Skin epidermis (tissue), 12 donors: Measurements from ENCODE around the gene ZNF70.

Experiments used
- H3K27ac ChIP-seq, 21 experiments: fragments of 200-600 bp; sonication (generic) in 11 of 21; one replicate each; pipeline ENCODE4 v1.5.0; 2020; ENCODE audit warnings: mild to moderate bottlenecking in 3 of 21, inconsistent platforms in 2 of 21, moderate library complexity in 2 of 21
- H3K4me3 ChIP-seq, 7 experiments: fragments of 200-600 bp; sonication (generic) in 2 of 7; one replicate each; pipeline ENCODE4 v1.5.0; 2020; ENCODE audit warnings: inconsistent platforms in 2 of 7, mild to moderate bottlenecking in 2 of 7, moderate library complexity in 1 of 7

ZNF70 gene

GRCh38 chr22:23698673-23699235 is 52.2 kb downstream of the ZNF70 start:
- no peak overlapping the region for H3K4me3 ChIP-seq
- H3K27ac ChIP-seq = no peak overlapping the region

- Histone ChIP-seq H3K27ac (no peak overlapping the region), H3K4me3 (no peak overlapping the region)
These were observed 52.8 kb downstream of the ZNF70 start for GRCh38 chr22:23698094-23698493.

GRCh38 chr22:23697031-23697970 is 53.6 kb downstream of the ZNF70 start:
- Histone ChIP-seq H3K4me3 (peak overlapping the region in 1 of 7 experiments; percentile 24), H3K27ac (peak overlapping the region in 17 of 21 experiments; percentile 29 to 93 (median 73))

GRCh38 chr22:23696326-23696851 is 54.5 kb downstream of the ZNF70 start:
- Histone ChIP-seq H3K27ac (peak overlapping the region in 18 of 21 experiments; percentile 19 to 93 (median 74)), H3K4me3 (peak overlapping the region in 1 of 7 experiments; percentile 24)

GRCh38 chr22:23695571-23696325 is 55.2 kb downstream of the ZNF70 start:
- Histone ChIP-seq H3K4me3 (peak overlapping the region in 1 of 7 experiments; percentile 24), H3K27ac (peak overlapping the region in 16 of 21 experiments; percentile 32 to 93 (median 73))

- peak overlapping the region in 13 of 21 experiments; percentile 23 to 93 (median 76) for H3K27ac ChIP-seq
These were observed 55.8 kb downstream of the ZNF70 start for GRCh38 chr22:23695141-23695540.

GRCh38 chr22:23693979-23694680 is 56.8 kb downstream of the ZNF70 start:
- Histone ChIP-seq H3K27ac (peak overlapping the region in 4 of 21 experiments; percentile 76 to 93 (median 89)), H3K4me3 (no peak overlapping the region)

More at GRCh38 chr22:23695141-23695540, 55.8 kb downstream of the ZNF70 start:
- H3K4me3 ChIP-seq = no peak overlapping the region

- no peak overlapping the region for H3K27ac ChIP-seq
- H3K4me3 ChIP-seq = no peak overlapping the region
These were observed 58.2 kb downstream of the ZNF70 start for GRCh38 chr22:23692598-23693291.

- Histone ChIP-seq H3K4me3 (no peak overlapping the region), H3K27ac (no peak overlapping the region)
These were observed 59.0 kb downstream of the ZNF70 start for GRCh38 chr22:23691748-23692423.

GRCh38 chr22:23690713-23691112 is 60.2 kb downstream of the ZNF70 start, which contains the start of gene RGL4:
TSS of gene RGL4 (plus strand) at chr22:23691013. CDS start at chr22:23692031, 1,018 bp downstream.
- H3K4me3 ChIP-seq = no peak within 1 kb of the TSS
- H3K27ac ChIP-seq = no peak within 1 kb of the TSS

GRCh38 chr22:23689414-23689813 is 61.5 kb downstream of the ZNF70 start:
- Histone ChIP-seq H3K4me3 (no peak overlapping the region), H3K27ac (no peak overlapping the region)
